ENCODE measurements around the gene CNTNAP2.

CNTNAP2 gene

GRCh38 chr7:146291900-146292299, 175.3 kb downstream of the CNTNAP2 start:
- DNase-seq (ENCODE audit: low read depth) = no peak

GRCh38 chr7:146296028-146296427, 179.4 kb downstream of the CNTNAP2 start:
- DNase-seq (ENCODE audit: low read depth) = no peak

- no peak for DNase-seq (ENCODE audit: low read depth)
These were observed 198.4 kb downstream of the CNTNAP2 start for GRCh38 chr7:146314962-146315361.

- DNase-seq (ENCODE audit: low read depth) = no peak
These were observed 203.0 kb downstream of the CNTNAP2 start for GRCh38 chr7:146319629-146320028.

- DNase-seq (ENCODE audit: low read depth) = no peak
These were observed 204.7 kb downstream of the CNTNAP2 start for GRCh38 chr7:146321301-146321700.

GRCh38 chr7:146331369-146331768, 214.8 kb downstream of the CNTNAP2 start:
- no peak for DNase-seq (ENCODE audit: low read depth)

- no peak for DNase-seq (ENCODE audit: low read depth)
These were observed 228.7 kb downstream of the CNTNAP2 start for GRCh38 chr7:146345251-146345650.

GRCh38 chr7:146346096-146346495, 229.5 kb downstream of the CNTNAP2 start:
- DNase-seq (ENCODE audit: low read depth) = no peak

GRCh38 chr7:146355216-146355615, 238.6 kb downstream of the CNTNAP2 start:
- no peak for DNase-seq (ENCODE audit: low read depth)

GRCh38 chr7:146359176-146359575, 242.6 kb downstream of the CNTNAP2 start:
- DNase-seq (ENCODE audit: low read depth) = no peak

GRCh38 chr7:146366938-146367337, 250.3 kb downstream of the CNTNAP2 start:
- DNase-seq (ENCODE audit: low read depth) = no peak

- DNase-seq (ENCODE audit: low read depth) = no peak
These were observed 253.6 kb downstream of the CNTNAP2 start for GRCh38 chr7:146370171-146370570.

- DNase-seq (ENCODE audit: low read depth) = no peak
These were observed 258.6 kb downstream of the CNTNAP2 start for GRCh38 chr7:146375170-146375569.

GRCh38 chr7:146378196-146378595, 261.6 kb downstream of the CNTNAP2 start:
- no peak for DNase-seq (ENCODE audit: low read depth)

- DNase-seq (ENCODE audit: low read depth) = no peak
These were observed 270.5 kb downstream of the CNTNAP2 start for GRCh38 chr7:146387140-146387539.

GRCh38 chr7:146388928-146389327, 272.3 kb downstream of the CNTNAP2 start:
- DNase-seq (ENCODE audit: low read depth) = no peak

GRCh38 chr7:146393346-146393745, 276.7 kb downstream of the CNTNAP2 start:
- DNase-seq (ENCODE audit: low read depth) = no peak

GRCh38 chr7:146397141-146397540, 280.5 kb downstream of the CNTNAP2 start:
- DNase-seq (ENCODE audit: low read depth) = no peak

- DNase-seq (ENCODE audit: low read depth) = no peak
These were observed 285.3 kb downstream of the CNTNAP2 start for GRCh38 chr7:146401939-146402338.

GRCh38 chr7:146405737-146406136, 289.1 kb downstream of the CNTNAP2 start:
- no peak for DNase-seq (ENCODE audit: low read depth)

GRCh38 chr7:146411975-146412374, 295.4 kb downstream of the CNTNAP2 start:
- no peak for DNase-seq (ENCODE audit: low read depth)

GRCh38 chr7:146412781-146413180, 296.2 kb downstream of the CNTNAP2 start:
- DNase-seq (ENCODE audit: low read depth) = no peak

GRCh38 chr7:146414373-146414772, 297.8 kb downstream of the CNTNAP2 start:
- DNase-seq (ENCODE audit: low read depth) = no peak

- no peak for DNase-seq (ENCODE audit: low read depth)
These were observed 298.3 kb downstream of the CNTNAP2 start for GRCh38 chr7:146414937-146415336.

- no peak for DNase-seq (ENCODE audit: low read depth)
These were observed 300.6 kb downstream of the CNTNAP2 start for GRCh38 chr7:146417176-146417575.

Measured in stimulated activated CD8-positive, alpha-beta memory T cell treated with anti-CD3 and anti-CD28 coated beads, Interleukin-15, amount 100 ng/mL, for 24 hours (primary cell).